GM12878 (cell line): ENCODE measurements around the gene C1orf210.

Source experiments
- CREB1 ChIP-seq: IDR thresholded peaks from 2 replicates; pipeline ENCODE4 v1.6.1; 2012; ENCODE audit warnings: low read depth, mild to moderate bottlenecking, inconsistent platforms
- ZNF274 ChIP-seq: IDR thresholded peaks from one replicate; pipeline ENCODE4 v1.8.0; 2011; ENCODE audit not compliant: insufficient read length, insufficient read depth

- TF ChIP-seq CREB1 (no peak), ZNF274 (no peak)
These were observed 734 bp upstream of the C1orf210 start for GRCh38 chr1:43286115-43286514.
